ENCODE data around the gene PLXNA2. TPM values are rescaled to one million over a fixed set of nuclear protein-coding genes. Genes with fewer than 3 reads are reported as not detected.
A peak's percentile ranks its signal among the peaks of the same experiment; 100 is the strongest.

PLXNA2 gene
- total RNA-seq, 1 donor from 2014 or later: 38.3 TPM

DNA sequence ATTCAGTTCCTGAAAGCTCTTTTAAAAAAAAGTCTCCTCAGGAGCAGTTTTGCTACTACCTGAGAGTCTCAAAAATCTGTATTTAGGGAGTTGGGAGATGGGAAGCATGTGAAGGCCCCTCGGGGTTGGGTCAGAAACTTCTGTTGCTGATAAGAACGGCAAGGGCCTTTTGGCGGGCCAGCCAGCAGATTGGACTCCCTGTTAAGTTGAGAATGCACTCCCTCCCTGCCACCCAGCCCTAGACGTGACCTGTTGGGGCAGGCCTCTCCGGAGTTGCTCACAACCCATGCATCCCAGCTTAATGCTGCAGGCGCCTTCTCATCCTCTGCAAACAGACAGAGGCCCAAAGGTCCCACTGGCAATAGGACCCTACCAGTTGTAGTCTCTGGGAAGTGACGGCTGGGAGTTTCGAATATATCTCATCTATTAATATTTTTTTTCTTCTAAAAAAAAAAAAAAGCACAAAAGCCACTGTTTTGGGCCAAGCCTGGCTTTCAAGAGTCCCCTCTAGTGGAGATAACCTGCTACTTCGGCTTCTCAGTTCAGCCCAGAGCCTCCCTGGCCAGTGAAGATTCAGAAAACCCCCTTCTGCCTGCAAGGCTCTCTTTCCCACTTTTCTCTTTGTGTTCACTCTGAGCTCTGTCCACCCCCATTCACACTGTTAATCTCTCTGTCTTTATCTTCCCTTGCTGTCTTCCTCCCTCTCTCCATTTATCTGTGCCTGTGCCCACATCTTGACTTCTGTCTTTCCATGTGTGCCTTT is 5.3 kb downstream of the PLXNA2 start:
- TF ChIP-seq POLR2AphosphoS5 (IDR thresholded peaks at IDR 0.05; ENCODE audit: insufficient read depth in 1 of 2, low read depth in 1 of 2) (peak in 1 of 2 donors; percentile 43), POLR2A (IDR thresholded peaks at IDR 0.05) (no peak)
- TF ChIP-seq, protein P1, sequence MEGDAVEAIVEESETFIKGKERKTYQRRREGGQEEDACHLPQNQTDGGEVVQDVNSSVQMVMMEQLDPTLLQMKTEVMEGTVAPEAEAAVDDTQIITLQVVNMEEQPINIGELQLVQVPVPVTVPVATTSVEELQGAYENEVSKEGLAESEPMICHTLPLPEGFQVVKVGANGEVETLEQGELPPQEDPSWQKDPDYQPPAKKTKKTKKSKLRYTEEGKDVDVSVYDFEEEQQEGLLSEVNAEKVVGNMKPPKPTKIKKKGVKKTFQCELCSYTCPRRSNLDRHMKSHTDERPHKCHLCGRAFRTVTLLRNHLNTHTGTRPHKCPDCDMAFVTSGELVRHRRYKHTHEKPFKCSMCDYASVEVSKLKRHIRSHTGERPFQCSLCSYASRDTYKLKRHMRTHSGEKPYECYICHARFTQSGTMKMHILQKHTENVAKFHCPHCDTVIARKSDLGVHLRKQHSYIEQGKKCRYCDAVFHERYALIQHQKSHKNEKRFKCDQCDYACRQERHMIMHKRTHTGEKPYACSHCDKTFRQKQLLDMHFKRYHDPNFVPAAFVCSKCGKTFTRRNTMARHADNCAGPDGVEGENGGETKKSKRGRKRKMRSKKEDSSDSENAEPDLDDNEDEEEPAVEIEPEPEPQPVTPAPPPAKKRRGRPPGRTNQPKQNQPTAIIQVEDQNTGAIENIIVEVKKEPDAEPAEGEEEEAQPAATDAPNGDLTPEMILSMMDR (IDR thresholded peaks at IDR 0.05): peak in 2 of 3 experiments; percentile 54 to 61
- no peak overlapping the region for H3K4me3 ChIP-seq
- H3K27me3 ChIP-seq: no peaks in the 10 kb centered on the region
- no peaks in the 10 kb centered on the region for H3K36me3 ChIP-seq
- intact Hi-C loops (cut with DNase I): loop anchor here (5.0 to 10.0 kb wide), 2 partner anchors 97 to 354 kb away; no protein-coding TSS in a partner anchor
- no peaks in the 10 kb centered on the region for H3K9me3 ChIP-seq
- H3K27ac ChIP-seq: no peak overlapping the region
- H3K4me1 ChIP-seq: peaks cover 81% of the 10 kb centered on the region
- no peak for DNase-seq (ENCODE audit: extremely low spot score in 2 of 2)

DNA sequence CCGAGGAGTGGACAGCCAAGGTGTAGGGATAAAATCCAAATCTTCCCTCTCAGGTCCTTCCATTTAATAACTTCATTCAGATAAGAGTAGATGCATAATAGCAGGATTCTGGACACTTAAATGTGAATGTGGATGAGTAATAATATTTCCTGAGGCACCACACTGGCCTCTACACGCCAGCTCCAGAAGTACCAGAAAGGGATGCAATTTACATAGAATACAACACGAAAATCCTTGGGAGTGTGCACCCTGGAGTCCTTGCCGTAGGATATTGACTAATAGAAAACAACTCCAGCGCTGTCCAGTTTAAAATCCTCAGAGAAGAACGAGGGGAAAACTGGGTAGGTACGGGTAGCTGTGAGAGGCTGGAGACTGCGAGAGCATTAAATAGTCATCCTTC is 6.9 kb downstream of the PLXNA2 start:
- Histone ChIP-seq H3K36me3 (no peaks in the 10 kb centered on the region), H3K9me3 (no peaks in the 10 kb centered on the region), H3K4me1 (peaks cover 89% of the 10 kb centered on the region), H3K27me3 (no peaks in the 10 kb centered on the region), H3K27ac (no peak overlapping the region), H3K4me3 (no peak overlapping the region)
- no peak for DNase-seq (ENCODE audit: extremely low spot score in 2 of 2)
- intact Hi-C loops (cut with DNase I): loop anchor here (5.0 to 10.0 kb wide), 2 partner anchors 95 to 352 kb away; no protein-coding TSS in a partner anchor
- no peak for TF ChIP-seq POLR2AphosphoS5 (IDR thresholded peaks at IDR 0.05; ENCODE audit: insufficient read depth in 1 of 2, low read depth in 1 of 2)
- TF ChIP-seq, protein P1 (IDR thresholded peaks at IDR 0.05): no peak
- no peak for TF ChIP-seq POLR2A (IDR thresholded peaks at IDR 0.05)

DNA sequence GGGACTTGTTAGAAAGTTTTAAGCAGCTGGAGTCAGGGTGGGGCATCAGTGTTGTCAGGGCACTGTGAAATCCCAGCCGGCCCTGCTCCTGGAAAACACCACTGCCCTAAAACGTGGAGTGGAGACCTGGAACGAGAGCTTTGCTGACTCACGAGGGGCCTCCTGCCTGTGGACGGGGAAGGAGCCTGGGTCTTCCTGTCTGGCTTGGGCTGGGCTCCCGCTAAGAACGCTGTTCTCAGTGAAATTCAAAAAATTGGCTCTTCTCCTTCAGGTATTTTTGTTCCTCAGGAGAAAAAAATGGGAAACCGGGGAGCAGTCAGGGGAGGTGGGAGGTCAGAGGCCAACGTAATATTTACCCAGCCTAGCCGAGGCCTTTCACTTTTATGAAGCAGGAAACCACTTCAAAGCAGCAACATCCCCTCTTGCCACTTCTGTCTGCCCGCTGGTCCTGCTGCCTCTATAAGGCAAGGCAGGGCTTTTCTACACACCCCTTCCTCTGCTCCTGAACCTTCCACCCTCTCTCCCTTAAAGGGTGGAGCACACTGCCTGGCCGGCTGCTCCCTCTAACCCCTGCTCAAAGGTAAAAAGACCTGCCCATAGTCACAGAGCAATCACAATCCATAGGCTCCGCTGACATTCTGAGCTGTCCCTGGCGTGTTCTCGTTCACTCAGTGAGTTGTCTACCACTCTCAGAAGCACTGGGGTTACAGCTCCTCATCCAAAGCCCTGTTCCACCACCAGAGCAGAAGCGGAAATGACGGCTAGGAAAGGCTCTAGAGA is 8.0 kb downstream of the PLXNA2 start:
- Histone ChIP-seq H3K27ac (peak overlapping the region; percentile 55), H3K4me3 (no peak overlapping the region), H3K9me3 (no peaks in the 10 kb centered on the region), H3K27me3 (no peaks in the 10 kb centered on the region), H3K4me1 (peaks cover 89% of the 10 kb centered on the region), H3K36me3 (no peaks in the 10 kb centered on the region)
- TF ChIP-seq POLR2AphosphoS5 (IDR thresholded peaks at IDR 0.05; ENCODE audit: insufficient read depth in 1 of 2, low read depth in 1 of 2) (peak; percentile 22 to 23), POLR2A (IDR thresholded peaks at IDR 0.05) (no peak)
- TF ChIP-seq, protein P1 (IDR thresholded peaks at IDR 0.05): no peak
- no peak for DNase-seq (ENCODE audit: extremely low spot score in 2 of 2)
- intact Hi-C loops (cut with DNase I): loop anchor here (5.0 to 10.0 kb wide), 2 partner anchors 94 to 351 kb away; no protein-coding TSS in a partner anchor

DNA sequence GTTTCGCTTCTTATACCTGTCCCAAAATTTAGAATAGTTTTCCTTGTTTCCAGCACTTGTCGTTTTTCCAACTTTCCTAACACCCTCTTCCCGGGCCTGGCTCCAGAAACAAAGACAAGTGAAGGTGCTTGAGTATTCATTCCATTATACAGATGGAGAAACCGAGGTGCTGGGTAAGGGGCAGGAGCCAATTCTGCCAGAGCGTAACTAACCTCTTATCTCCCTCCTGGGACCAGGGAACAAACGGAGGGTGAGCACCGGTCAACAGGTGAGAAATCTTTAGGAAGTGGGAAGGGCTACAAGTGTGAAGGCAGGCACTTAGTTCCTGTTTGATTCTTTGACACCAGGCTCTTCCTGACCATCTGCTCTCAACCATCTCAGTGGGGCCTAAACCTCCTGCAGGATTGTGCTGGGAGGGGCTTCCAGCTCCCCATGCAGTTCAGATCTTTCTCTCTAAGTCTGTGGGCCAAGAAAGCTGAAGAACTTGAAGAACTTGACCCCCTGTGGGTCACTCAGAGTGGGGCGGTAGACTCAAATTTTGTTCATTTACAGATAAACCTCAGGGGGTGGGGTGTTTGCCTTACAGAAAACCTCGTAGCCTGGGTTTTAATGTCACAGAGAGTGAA is 8.7 kb downstream of the PLXNA2 start:
- H3K36me3 ChIP-seq: no peaks in the 10 kb centered on the region
- peak overlapping the region; percentile 55 for H3K27ac ChIP-seq
- TF ChIP-seq, protein P1 (IDR thresholded peaks at IDR 0.05): no peak
- TF ChIP-seq POLR2A (IDR thresholded peaks at IDR 0.05): no peak
- no peak for TF ChIP-seq POLR2AphosphoS5 (IDR thresholded peaks at IDR 0.05; ENCODE audit: insufficient read depth in 1 of 2, low read depth in 1 of 2)
- no peak for DNase-seq (ENCODE audit: extremely low spot score in 2 of 2)
- H3K9me3 ChIP-seq: no peaks in the 10 kb centered on the region
- intact Hi-C loops (cut with DNase I): loop anchor here (5.0 to 10.0 kb wide), 2 partner anchors 93 to 351 kb away; no protein-coding TSS in a partner anchor
- H3K27me3 ChIP-seq: no peaks in the 10 kb centered on the region
- H3K4me1 ChIP-seq: peaks cover 84% of the 10 kb centered on the region
- no peak overlapping the region for H3K4me3 ChIP-seq

All from vagina (tissue), 2 donors.